ENCODE measurements around the gene ACHE. TPM values are rescaled to one million over a fixed set of nuclear protein-coding genes. Genes with fewer than 3 reads are reported as not detected.

Gene ACHE
- total RNA-seq, 1 donor from 2014 or later, result not detected

GRCh38 chr7:100874300-100874576, 21.4 kb downstream of the ACHE start:
- Mint-ChIP-seq H3K4me3 (peak overlapping the region; percentile 99), H3K27ac (peak overlapping the region; percentile 99), H3K9me3 (no peaks in the 10 kb centered on the region), H3K36me3 (peaks cover 25% of the 10 kb centered on the region), H3K4me1 (peaks cover 38% of the 10 kb centered on the region), H3K27me3 (ENCODE audit: insufficient read depth, low read depth) (peaks cover 2% of the 10 kb centered on the region)
- Histone ChIP-seq H3K9ac (peak overlapping the region; percentile 58), H3F3A (ENCODE audit: low read depth) (peaks cover 44% of the 10 kb centered on the region), H3K4me3 (peak overlapping the region; percentile 91), H3K79me2 (ENCODE audit: low read depth) (peaks cover 45% of the 10 kb centered on the region), H3K36me3 (peaks cover 7% of the 10 kb centered on the region), H3K4me2 (peak overlapping the region; percentile 66), H3K27me3 (no peaks in the 10 kb centered on the region), H2AFZ (replicated peaks) (peak overlapping the region; percentile 27), H3K4me1 (peaks cover 24% of the 10 kb centered on the region), H3K9me3 (ENCODE audit: low read depth) (no peaks in the 10 kb centered on the region), H4K20me1 (ENCODE audit: low read depth) (peaks cover 41% of the 10 kb centered on the region), H3K27ac (peak overlapping the region; percentile 92)
- TF ChIP-seq EZH2 (IDR thresholded peaks at IDR 0.05) (no peak), EZH2phosphoT487 (IDR thresholded peaks at IDR 0.05) (no peak)
- TF ChIP-seq, protein P1, sequence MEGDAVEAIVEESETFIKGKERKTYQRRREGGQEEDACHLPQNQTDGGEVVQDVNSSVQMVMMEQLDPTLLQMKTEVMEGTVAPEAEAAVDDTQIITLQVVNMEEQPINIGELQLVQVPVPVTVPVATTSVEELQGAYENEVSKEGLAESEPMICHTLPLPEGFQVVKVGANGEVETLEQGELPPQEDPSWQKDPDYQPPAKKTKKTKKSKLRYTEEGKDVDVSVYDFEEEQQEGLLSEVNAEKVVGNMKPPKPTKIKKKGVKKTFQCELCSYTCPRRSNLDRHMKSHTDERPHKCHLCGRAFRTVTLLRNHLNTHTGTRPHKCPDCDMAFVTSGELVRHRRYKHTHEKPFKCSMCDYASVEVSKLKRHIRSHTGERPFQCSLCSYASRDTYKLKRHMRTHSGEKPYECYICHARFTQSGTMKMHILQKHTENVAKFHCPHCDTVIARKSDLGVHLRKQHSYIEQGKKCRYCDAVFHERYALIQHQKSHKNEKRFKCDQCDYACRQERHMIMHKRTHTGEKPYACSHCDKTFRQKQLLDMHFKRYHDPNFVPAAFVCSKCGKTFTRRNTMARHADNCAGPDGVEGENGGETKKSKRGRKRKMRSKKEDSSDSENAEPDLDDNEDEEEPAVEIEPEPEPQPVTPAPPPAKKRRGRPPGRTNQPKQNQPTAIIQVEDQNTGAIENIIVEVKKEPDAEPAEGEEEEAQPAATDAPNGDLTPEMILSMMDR (IDR thresholded peaks at IDR 0.05), result no peak
- DNase-seq (ENCODE audit: low spot score), result no peak

DNA sequence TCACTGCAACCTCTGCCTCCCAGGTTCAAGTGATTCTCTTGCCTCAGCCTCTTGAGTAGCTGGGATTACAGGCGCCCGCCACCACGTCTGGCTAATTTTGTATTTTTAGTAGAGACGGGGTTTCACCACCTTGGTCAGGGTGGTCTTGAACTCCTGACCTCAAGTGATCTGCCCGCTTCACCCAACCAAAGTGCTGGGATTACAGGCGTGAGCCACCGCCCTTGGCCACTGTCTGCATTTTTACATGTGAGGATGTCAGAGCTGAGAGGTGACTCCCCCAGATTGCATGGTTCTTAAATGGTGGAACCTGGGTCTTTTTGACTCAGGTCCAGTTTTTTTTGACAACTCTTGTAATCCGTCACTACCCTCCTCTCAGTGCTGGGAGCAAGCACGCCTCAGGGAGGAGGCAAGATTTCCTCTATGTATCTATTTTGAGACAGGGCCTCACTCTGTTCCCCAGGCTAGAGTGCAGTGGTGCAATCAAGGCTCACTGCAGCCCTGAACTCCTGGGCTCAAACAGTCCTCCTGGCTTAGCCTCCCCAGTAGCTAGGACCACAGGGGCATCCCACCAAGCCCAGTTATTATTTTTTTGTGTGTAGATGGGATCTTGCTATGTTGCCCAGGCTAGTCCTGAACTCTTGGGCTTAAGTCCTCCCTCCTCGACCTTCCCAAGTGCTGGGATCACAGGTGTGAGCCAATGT, 21.9 kb downstream of the ACHE start:
- peaks cover 23% of the 10 kb centered on the region for H3K36me3 Mint-ChIP-seq

DNA sequence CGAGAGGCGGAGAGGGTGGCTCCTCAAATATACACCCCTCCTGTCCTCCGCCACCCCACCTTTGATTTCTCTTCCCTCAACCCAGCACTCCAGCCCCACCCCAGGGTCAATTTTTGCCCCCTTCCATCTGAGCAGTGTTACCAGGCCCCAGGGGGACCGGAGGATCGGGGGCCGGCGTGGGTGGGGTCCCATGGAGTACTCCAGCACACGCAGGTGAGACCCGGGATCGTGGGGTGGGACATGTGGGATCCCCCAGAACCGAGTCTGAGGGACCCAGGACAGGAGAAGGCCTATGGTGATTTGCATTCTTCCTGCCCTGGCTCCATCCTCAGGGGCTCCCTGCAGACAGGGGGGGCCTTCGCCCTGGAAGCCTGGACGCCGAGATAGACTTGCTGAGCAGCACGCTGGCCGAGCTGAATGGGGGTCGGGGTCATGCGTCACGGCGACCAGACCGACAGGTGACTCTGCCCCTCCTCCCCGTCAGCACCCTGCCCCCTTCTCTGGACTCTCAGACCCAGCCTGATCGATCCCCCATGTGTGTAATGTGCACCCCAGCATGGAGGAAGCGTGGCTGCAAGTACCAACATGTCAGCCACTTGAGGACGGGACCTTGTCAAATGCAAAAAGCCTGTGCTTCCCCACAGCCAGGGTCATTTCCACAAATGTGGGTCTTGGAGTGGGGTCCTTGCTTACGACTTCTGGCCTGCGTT, 27.8 kb downstream of the ACHE start:
- peaks cover 7% of the 10 kb centered on the region for H3K36me3 Mint-ChIP-seq

More for the DNA sequence above, 21.9 kb downstream of the ACHE start:
- no peak for DNase-seq (ENCODE audit: low spot score)
- Mint-ChIP-seq H3K4me1 (peaks cover 35% of the 10 kb centered on the region), H3K4me3 (peak overlapping the region; percentile 99), H3K27me3 (ENCODE audit: insufficient read depth, low read depth) (peaks cover 2% of the 10 kb centered on the region), H3K27ac (peak overlapping the region; percentile 99), H3K9me3 (no peaks in the 10 kb centered on the region)
- H3F3A ChIP-seq (ENCODE audit: low read depth), result peaks cover 39% of the 10 kb centered on the region
- peak overlapping the region; percentile 66 for H3K4me2 ChIP-seq
- H3K4me3 ChIP-seq, result peak overlapping the region; percentile 91
- no peak overlapping the region for H2AFZ ChIP-seq (replicated peaks)
- H4K20me1 ChIP-seq (ENCODE audit: low read depth), result peaks cover 36% of the 10 kb centered on the region
- H3K79me2 ChIP-seq (ENCODE audit: low read depth), result peaks cover 45% of the 10 kb centered on the region
- no peak overlapping the region for H3K9ac ChIP-seq
- H3K27me3 ChIP-seq, result no peaks in the 10 kb centered on the region
- H3K36me3 ChIP-seq, result peaks cover 7% of the 10 kb centered on the region
- no peaks in the 10 kb centered on the region for H3K9me3 ChIP-seq (ENCODE audit: low read depth)
- H3K27ac ChIP-seq, result peak overlapping the region; percentile 92
- TF ChIP-seq, protein P1 (IDR thresholded peaks at IDR 0.05), result no peak
- TF ChIP-seq EZH2 (IDR thresholded peaks at IDR 0.05) (no peak), EZH2phosphoT487 (IDR thresholded peaks at IDR 0.05) (no peak)
- peaks cover 22% of the 10 kb centered on the region for H3K4me1 ChIP-seq

More for the DNA sequence above, 27.8 kb downstream of the ACHE start:
- no peak overlapping the region for H3K27ac ChIP-seq
- H3K27me3 ChIP-seq, result no peaks in the 10 kb centered on the region
- peak overlapping the region; percentile 78 for H3K27ac Mint-ChIP-seq
- H3F3A ChIP-seq (ENCODE audit: low read depth), result peaks cover 10% of the 10 kb centered on the region
- no peaks in the 10 kb centered on the region for H3K9me3 Mint-ChIP-seq
- H3K36me3 ChIP-seq, result no peaks in the 10 kb centered on the region
- H3K27me3 Mint-ChIP-seq (ENCODE audit: insufficient read depth, low read depth), result peaks cover 7% of the 10 kb centered on the region
- peak overlapping the region; percentile 90 for H3K9ac ChIP-seq
- TF ChIP-seq EZH2 (IDR thresholded peaks at IDR 0.05) (no peak), EZH2phosphoT487 (IDR thresholded peaks at IDR 0.05) (no peak)
- TF ChIP-seq, protein P1 (IDR thresholded peaks at IDR 0.05), result no peak
- peak overlapping the region; percentile 93 for H3K4me3 ChIP-seq
- H3K9me3 ChIP-seq (ENCODE audit: low read depth), result no peaks in the 10 kb centered on the region
- peaks cover 26% of the 10 kb centered on the region for H3K79me2 ChIP-seq (ENCODE audit: low read depth)
- peaks cover 13% of the 10 kb centered on the region for H3K4me1 ChIP-seq
- H2AFZ ChIP-seq (replicated peaks), result no peak overlapping the region
- DNase-seq (ENCODE audit: low spot score), result peak; percentile 30
- H3K4me3 Mint-ChIP-seq, result peak overlapping the region; percentile 94
- H3K4me1 Mint-ChIP-seq, result peaks cover 11% of the 10 kb centered on the region
- peak overlapping the region; percentile 98 for H3K4me2 ChIP-seq
- no peaks in the 10 kb centered on the region for H4K20me1 ChIP-seq (ENCODE audit: low read depth)
